SK-N-SH (cell line): ENCODE measurements around the gene PPP1R15B. TPM values are rescaled to one million over a fixed set of nuclear protein-coding genes. Genes with fewer than 3 reads are reported as not detected.

Experiments used
- CTCF ChIA-PET: fragments of 300-600, 350-600 bp; formaldehyde crosslinking; extraction: SDS; loops from one replicate; lab custom pipeline; 2021; lab: Yijun Ruan, JAX
- POLR2A ChIA-PET: fragments of 350-600 bp; sonication (Branson Sonifier 250); formaldehyde crosslinking; extraction: SDS; loops from one replicate; lab custom pipeline; 2020; ENCODE audit warnings: antibody characterized with exemption, inconsistent platforms; lab: Yijun Ruan, JAX
- DNase-seq: peaks from one replicate; pipeline ENCODE4 v3.0.0; 2012
- H2AFZ ChIP-seq: fragments of 200-600 bp; sonication (generic); 2 replicates; pipeline ENCODE4 v1.8.1; 2016; ENCODE audit warnings: antibody characterized with exemption, mild to moderate bottlenecking, low read depth
- H3F3A ChIP-seq: fragments of 200-600 bp; sonication (generic); replicated peaks from 2 replicates; pipeline ENCODE3; 2016; ENCODE audit warnings: antibody characterized with exemption, mild to moderate bottlenecking; ENCODE audit not compliant: insufficient read depth
- H3K27ac ChIP-seq, 2 experiments: fragments of 200-500 bp in 1 of 2; fragments of 200-600 bp in 1 of 2; sonication (Bioruptor generic) in 1 of 2; sonication (generic), shearing (Covaris generic) in 1 of 2; 2 replicates each; pipeline versions ENCODE4 v1.5.1 to v1.6.1; 2014 to 2016; ENCODE audit warnings: low read depth in 2 of 2, inconsistent platforms in 1 of 2, low read length in 1 of 2, mild to moderate bottlenecking in 1 of 2, mixed read lengths in 1 of 2
- H3K27me3 ChIP-seq: fragments of 200-600 bp; sonication (generic), shearing (Covaris generic); 2 replicates; pipeline ENCODE4 v1.6.1; 2016; ENCODE audit warnings: mixed run types; ENCODE audit not compliant: insufficient read depth
- H3K36me3 ChIP-seq, 2 experiments: fragments of 200-500 bp in 1 of 2; fragments of 200-600 bp in 1 of 2; sonication (Bioruptor generic) in 1 of 2; sonication (generic) in 1 of 2; replicated peaks in 1 of 2; 2 replicates each; pipeline versions ENCODE3 to v1.5.1; 2014 to 2016; ENCODE audit warnings: low read length in 1 of 2, mild to moderate bottlenecking in 1 of 2; ENCODE audit not compliant: insufficient read depth in 2 of 2, control insufficient read depth in 1 of 2
- H3K4me1 ChIP-seq, 2 experiments: fragments of 200-500 bp in 1 of 2; fragments of 200-600 bp in 1 of 2; sonication (Bioruptor generic) in 1 of 2; sonication (generic), shearing (Covaris generic) in 1 of 2; 2 replicates each; pipeline versions ENCODE4 v1.5.1 to v1.6.1; 2014 to 2016; ENCODE audit warnings: low read depth in 1 of 2, low read length in 1 of 2, mixed run types in 1 of 2; ENCODE audit not compliant: insufficient read depth in 2 of 2, control insufficient read depth in 1 of 2
- H3K4me2 ChIP-seq: fragments of 200-600 bp; sonication (generic), shearing (Covaris generic); 2 replicates; pipeline ENCODE4 v1.6.1; 2017; ENCODE audit warnings: mixed run types
- H3K4me3 ChIP-seq, 2 experiments: fragments of 200-500 bp in 1 of 2; fragments of 200-600 bp in 1 of 2; sonication (Bioruptor generic) in 1 of 2; sonication (generic), shearing (Covaris generic) in 1 of 2; 2 replicates each; pipeline versions ENCODE4 v1.5.1 to v1.8.1; 2014 to 2016; ENCODE audit warnings: low read depth in 2 of 2, inconsistent platforms in 1 of 2, low read length in 1 of 2, mild to moderate bottlenecking in 1 of 2, mixed read lengths in 1 of 2, moderate library complexity in 1 of 2
- H3K79me2 ChIP-seq: fragments of 200-600 bp; sonication (generic); 2 replicates; pipeline ENCODE4 v1.8.1; 2017; ENCODE audit warnings: mild to moderate bottlenecking; ENCODE audit not compliant: insufficient read depth
- H3K9ac ChIP-seq: fragments of 200-600 bp; sonication (generic); 2 replicates; pipeline ENCODE4 v1.6.1; 2017; ENCODE audit warnings: mixed run types
- H3K9me2 ChIP-seq: fragments of 200-600 bp; sonication (generic); 2 replicates; pipeline ENCODE4 v1.6.1; 2017; ENCODE audit warnings: mixed run types
- H3K9me3 ChIP-seq: fragments of 200-600 bp; sonication (generic); 2 replicates; pipeline ENCODE4 v1.6.1; 2017; ENCODE audit warnings: mixed run types, mild to moderate bottlenecking, moderate library complexity
- H4K20me1 ChIP-seq: fragments of 200-600 bp; sonication (generic); 2 replicates; pipeline ENCODE4 v1.6.1; 2017; ENCODE audit warnings: mild to moderate bottlenecking, mixed run types; ENCODE audit not compliant: insufficient read depth
- ELF1 ChIP-seq: IDR thresholded peaks from 2 replicates; pipeline ENCODE4 v1.4.0; 2012
- FOSL2 ChIP-seq: IDR thresholded peaks from 2 replicates; pipeline ENCODE4 v1.4.0; 2012; ENCODE audit warnings: low read depth, mild to moderate bottlenecking, moderate library complexity, borderline replicate concordance
- FOXJ3 ChIP-seq: sonication (generic); formaldehyde crosslinking; IDR thresholded peaks from 2 replicates; pipeline ENCODE4 v1.5.1; 2020; ENCODE audit warnings: mild to moderate bottlenecking, missing genetic modification reagents
- GABPA ChIP-seq: IDR thresholded peaks from 2 replicates; pipeline ENCODE4 v1.4.0; 2012; ENCODE audit warnings: low read depth, mild to moderate bottlenecking
- GATA2 ChIP-seq: sonication (generic); formaldehyde crosslinking; IDR thresholded peaks from 2 replicates; pipeline ENCODE4 v1.5.0; 2020; ENCODE audit warnings: mild to moderate bottlenecking, missing genetic modification reagents
- JUND ChIP-seq: IDR thresholded peaks from 2 replicates; pipeline ENCODE4 v1.4.0; 2012
- MEF2A ChIP-seq: IDR thresholded peaks from 2 replicates; pipeline ENCODE4 v1.4.0; 2012; ENCODE audit warnings: low read depth, borderline replicate concordance
- NFIC ChIP-seq: IDR thresholded peaks from 2 replicates; pipeline ENCODE4 v1.4.0; 2012; ENCODE audit warnings: borderline replicate concordance
- POLR2AphosphoS5 ChIP-seq: IDR thresholded peaks from 2 replicates; pipeline ENCODE4 v1.6.1; 2012; ENCODE audit warnings: low read depth, low read length
- RCOR1 ChIP-seq: fragments of 150-350 bp; IDR thresholded peaks from 2 replicates; pipeline ENCODE4 v1.6.1; 2017; ENCODE audit warnings: antibody characterized with exemption, low read length
- RFX5 ChIP-seq: IDR thresholded peaks from 2 replicates; pipeline ENCODE4 v1.6.1; 2012; ENCODE audit warnings: mild to moderate bottlenecking, improper control_type of control experiment, low read length
- SMC3 ChIP-seq: IDR thresholded peaks from 2 replicates; pipeline ENCODE4 v1.6.1; 2012; ENCODE audit warnings: low read depth, low read length, improper control_type of control experiment
- TAF1 ChIP-seq: IDR thresholded peaks from 2 replicates; pipeline ENCODE4 v1.6.1; 2012; ENCODE audit warnings: low read depth, mild to moderate bottlenecking, low read length, moderate library complexity, borderline replicate concordance
- TCF12 ChIP-seq: IDR thresholded peaks from 2 replicates; pipeline ENCODE4 v1.4.0; 2012
- WGBS: methylation state at CpG from one replicate; pipeline ENCODE4 v1.1.6; 2017; ENCODE audit warnings: low lambda C conversion rate; 5-methylcytosine and 5-hydroxymethylcytosine counted together
- polyA plus RNA-seq, 3 experiments: library from polyadenylated mRNA; depleted of rRNA; stranded (reverse); fragments of >200 nt; gene quantifications; 2 replicates each; pipeline ENCODE4 v1.2.3, GENCODE V29; 2012
- TF ChIP-seq, protein P1 (sequence below): fragments of 200-600 bp; sonication (generic); IDR thresholded peaks from 2 replicates; pipeline ENCODE4 v1.6.1; 2017; ENCODE audit warnings: antibody characterized with exemption, mild to moderate bottlenecking, moderate library complexity
- TF ChIP-seq, protein P2 (sequence below): IDR thresholded peaks from 2 replicates; pipeline ENCODE4 v1.6.1; 2012; ENCODE audit warnings: mild to moderate bottlenecking, low read depth, low read length, moderate library complexity
- TF ChIP-seq, protein P3 (sequence below): IDR thresholded peaks from 2 replicates; pipeline ENCODE4; 2012
- TF ChIP-seq, protein P4 (sequence below): IDR thresholded peaks from 2 replicates; pipeline ENCODE4 v1.4.0; 2012; ENCODE audit warnings: low read depth
- TF ChIP-seq, protein P5 (sequence below): IDR thresholded peaks from 2 replicates; pipeline ENCODE4 v1.4.0; 2012; ENCODE audit warnings: low read depth, borderline replicate concordance
- TF ChIP-seq, protein P6 (sequence below): fragments of 150-350 bp; IDR thresholded peaks from 2 replicates; pipeline ENCODE4 v1.6.1; 2017; ENCODE audit warnings: antibody characterized with exemption, low read length, low read depth, borderline replicate concordance

Gene PPP1R15B
- polyA plus RNA-seq, 1 of the 3 experiments (the other 2 are of a cell fraction), result 12.1 TPM

DNA sequence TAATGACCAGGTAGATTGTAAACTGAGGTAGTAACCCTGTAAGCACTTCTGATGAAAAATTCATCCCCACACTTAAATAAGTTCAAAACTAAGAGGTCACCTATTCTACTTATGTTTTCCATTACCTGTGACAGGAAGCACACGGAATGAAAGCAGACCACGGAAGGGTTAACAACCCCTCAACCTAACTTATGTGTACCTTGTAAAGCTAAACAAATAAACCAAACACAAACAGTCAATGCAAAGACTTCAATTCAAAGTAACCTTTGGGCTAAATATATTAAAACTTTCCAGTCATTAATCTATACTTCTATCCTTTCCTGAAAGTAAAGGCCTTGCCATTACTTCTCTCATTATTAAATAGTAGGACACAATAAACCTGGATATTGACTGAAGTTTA lies 7.0 kb downstream of the PPP1R15B start:
- H3K79me2 ChIP-seq, result peaks cover 89% of the 10 kb centered on the region
- peaks cover 83% of the 10 kb centered on the region for H4K20me1 ChIP-seq
- peaks cover 70 to 84% of the 10 kb centered on the region in 2 experiments for H3K36me3 ChIP-seq
- no peaks in the 10 kb centered on the region for H3K27me3 ChIP-seq
- no peak overlapping the region for H3K4me3 ChIP-seq
- no peak overlapping the region for H3K27ac ChIP-seq
- TF ChIP-seq NFIC (no peak), MEF2A (no peak), FOXJ3 (CRISPR knock-in tag) (no peak), RCOR1 (no peak), TAF1 (no peak), POLR2AphosphoS5 (no peak), GABPA (no peak), GATA2 (CRISPR knock-in tag) (no peak), ELF1 (no peak), TCF12 (no peak), SMC3 (no peak), JUND (no peak), FOSL2 (no peak), RFX5 (no peak)
- TF ChIP-seq, protein P1, sequence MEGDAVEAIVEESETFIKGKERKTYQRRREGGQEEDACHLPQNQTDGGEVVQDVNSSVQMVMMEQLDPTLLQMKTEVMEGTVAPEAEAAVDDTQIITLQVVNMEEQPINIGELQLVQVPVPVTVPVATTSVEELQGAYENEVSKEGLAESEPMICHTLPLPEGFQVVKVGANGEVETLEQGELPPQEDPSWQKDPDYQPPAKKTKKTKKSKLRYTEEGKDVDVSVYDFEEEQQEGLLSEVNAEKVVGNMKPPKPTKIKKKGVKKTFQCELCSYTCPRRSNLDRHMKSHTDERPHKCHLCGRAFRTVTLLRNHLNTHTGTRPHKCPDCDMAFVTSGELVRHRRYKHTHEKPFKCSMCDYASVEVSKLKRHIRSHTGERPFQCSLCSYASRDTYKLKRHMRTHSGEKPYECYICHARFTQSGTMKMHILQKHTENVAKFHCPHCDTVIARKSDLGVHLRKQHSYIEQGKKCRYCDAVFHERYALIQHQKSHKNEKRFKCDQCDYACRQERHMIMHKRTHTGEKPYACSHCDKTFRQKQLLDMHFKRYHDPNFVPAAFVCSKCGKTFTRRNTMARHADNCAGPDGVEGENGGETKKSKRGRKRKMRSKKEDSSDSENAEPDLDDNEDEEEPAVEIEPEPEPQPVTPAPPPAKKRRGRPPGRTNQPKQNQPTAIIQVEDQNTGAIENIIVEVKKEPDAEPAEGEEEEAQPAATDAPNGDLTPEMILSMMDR, result no peak
- TF ChIP-seq, protein P2, sequence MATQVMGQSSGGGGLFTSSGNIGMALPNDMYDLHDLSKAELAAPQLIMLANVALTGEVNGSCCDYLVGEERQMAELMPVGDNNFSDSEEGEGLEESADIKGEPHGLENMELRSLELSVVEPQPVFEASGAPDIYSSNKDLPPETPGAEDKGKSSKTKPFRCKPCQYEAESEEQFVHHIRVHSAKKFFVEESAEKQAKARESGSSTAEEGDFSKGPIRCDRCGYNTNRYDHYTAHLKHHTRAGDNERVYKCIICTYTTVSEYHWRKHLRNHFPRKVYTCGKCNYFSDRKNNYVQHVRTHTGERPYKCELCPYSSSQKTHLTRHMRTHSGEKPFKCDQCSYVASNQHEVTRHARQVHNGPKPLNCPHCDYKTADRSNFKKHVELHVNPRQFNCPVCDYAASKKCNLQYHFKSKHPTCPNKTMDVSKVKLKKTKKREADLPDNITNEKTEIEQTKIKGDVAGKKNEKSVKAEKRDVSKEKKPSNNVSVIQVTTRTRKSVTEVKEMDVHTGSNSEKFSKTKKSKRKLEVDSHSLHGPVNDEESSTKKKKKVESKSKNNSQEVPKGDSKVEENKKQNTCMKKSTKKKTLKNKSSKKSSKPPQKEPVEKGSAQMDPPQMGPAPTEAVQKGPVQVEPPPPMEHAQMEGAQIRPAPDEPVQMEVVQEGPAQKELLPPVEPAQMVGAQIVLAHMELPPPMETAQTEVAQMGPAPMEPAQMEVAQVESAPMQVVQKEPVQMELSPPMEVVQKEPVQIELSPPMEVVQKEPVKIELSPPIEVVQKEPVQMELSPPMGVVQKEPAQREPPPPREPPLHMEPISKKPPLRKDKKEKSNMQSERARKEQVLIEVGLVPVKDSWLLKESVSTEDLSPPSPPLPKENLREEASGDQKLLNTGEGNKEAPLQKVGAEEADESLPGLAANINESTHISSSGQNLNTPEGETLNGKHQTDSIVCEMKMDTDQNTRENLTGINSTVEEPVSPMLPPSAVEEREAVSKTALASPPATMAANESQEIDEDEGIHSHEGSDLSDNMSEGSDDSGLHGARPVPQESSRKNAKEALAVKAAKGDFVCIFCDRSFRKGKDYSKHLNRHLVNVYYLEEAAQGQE, result no peak
- TF ChIP-seq, protein P3, sequence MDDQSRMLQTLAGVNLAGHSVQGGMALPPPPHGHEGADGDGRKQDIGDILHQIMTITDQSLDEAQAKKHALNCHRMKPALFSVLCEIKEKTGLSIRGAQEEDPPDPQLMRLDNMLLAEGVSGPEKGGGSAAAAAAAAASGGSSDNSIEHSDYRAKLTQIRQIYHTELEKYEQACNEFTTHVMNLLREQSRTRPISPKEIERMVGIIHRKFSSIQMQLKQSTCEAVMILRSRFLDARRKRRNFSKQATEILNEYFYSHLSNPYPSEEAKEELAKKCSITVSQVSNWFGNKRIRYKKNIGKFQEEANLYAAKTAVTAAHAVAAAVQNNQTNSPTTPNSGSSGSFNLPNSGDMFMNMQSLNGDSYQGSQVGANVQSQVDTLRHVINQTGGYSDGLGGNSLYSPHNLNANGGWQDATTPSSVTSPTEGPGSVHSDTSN, result no peak
- TF ChIP-seq, protein P4, sequence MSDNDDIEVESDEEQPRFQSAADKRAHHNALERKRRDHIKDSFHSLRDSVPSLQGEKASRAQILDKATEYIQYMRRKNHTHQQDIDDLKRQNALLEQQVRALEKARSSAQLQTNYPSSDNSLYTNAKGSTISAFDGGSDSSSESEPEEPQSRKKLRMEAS, result no peak
- TF ChIP-seq, protein P5, sequence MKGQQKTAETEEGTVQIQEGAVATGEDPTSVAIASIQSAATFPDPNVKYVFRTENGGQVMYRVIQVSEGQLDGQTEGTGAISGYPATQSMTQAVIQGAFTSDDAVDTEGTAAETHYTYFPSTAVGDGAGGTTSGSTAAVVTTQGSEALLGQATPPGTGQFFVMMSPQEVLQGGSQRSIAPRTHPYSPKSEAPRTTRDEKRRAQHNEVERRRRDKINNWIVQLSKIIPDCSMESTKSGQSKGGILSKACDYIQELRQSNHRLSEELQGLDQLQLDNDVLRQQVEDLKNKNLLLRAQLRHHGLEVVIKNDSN, result no peak
- TF ChIP-seq, protein P6, sequence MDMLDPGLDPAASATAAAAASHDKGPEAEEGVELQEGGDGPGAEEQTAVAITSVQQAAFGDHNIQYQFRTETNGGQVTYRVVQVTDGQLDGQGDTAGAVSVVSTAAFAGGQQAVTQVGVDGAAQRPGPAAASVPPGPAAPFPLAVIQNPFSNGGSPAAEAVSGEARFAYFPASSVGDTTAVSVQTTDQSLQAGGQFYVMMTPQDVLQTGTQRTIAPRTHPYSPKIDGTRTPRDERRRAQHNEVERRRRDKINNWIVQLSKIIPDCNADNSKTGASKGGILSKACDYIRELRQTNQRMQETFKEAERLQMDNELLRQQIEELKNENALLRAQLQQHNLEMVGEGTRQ, result no peak
- WGBS, result 91% methylated on average over 2 of the region's 2 CpGs
- no peak overlapping the region for H3K9ac ChIP-seq
- POLR2A ChIA-PET, result no interaction called here
- H3K9me2 ChIP-seq, result no peaks in the 10 kb centered on the region
- H3F3A ChIP-seq, result peaks cover 14% of the 10 kb centered on the region
- H3K9me3 ChIP-seq, result no peaks in the 10 kb centered on the region
- DNase-seq, result no peak
- CTCF ChIA-PET, result interaction anchor here (0.7 to 1.8 kb wide), 4 partner anchors 27 to 242 kb away, joined by 3 to 5 read pairs (median 4); no protein-coding TSS in a partner anchor
- H3K4me2 ChIP-seq, result peak overlapping the region; percentile 83; the same call in 1 of the 2 replicates
- peaks cover 9 to 13% of the 10 kb centered on the region in 2 experiments; a peak in 3 of 4 replicates for H3K4me1 ChIP-seq
- H2AFZ ChIP-seq, result no peak overlapping the region
